HepG2 (cell line): ENCODE measurements around the gene POLR3E. TPM values are rescaled to one million over a fixed set of nuclear protein-coding genes. Genes with fewer than 3 reads are reported as not detected.

Experiments
- HOMEZ ChIP-seq: IDR thresholded peaks from 2 replicates; pipeline ENCODE4 v1.6.1; 2016; ENCODE audit warnings: low read depth
- IRF2 ChIP-seq: IDR thresholded peaks from 2 replicates; pipeline ENCODE4 v1.6.1; 2018; ENCODE audit warnings: missing genetic modification reagents, missing compliant biosample characterization
- KAT8 ChIP-seq: IDR thresholded peaks from 2 replicates; pipeline ENCODE4 v1.6.1; 2016; ENCODE audit warnings: missing genetic modification reagents, missing compliant biosample characterization
- KDM5A ChIP-seq: fragments of 200-600 bp; sonication (generic); IDR thresholded peaks from 2 replicates; pipeline ENCODE4 v1.7.0; 2018; ENCODE audit warnings: antibody characterized with exemption, mild to moderate bottlenecking, low read length, borderline replicate concordance
- KLF11 ChIP-seq: IDR thresholded peaks from 2 replicates; pipeline ENCODE4 v1.6.1; 2016; ENCODE audit warnings: missing compliant biosample characterization
- MIER2 ChIP-seq: IDR thresholded peaks from 2 replicates; pipeline ENCODE4 v1.6.1; 2016; ENCODE audit warnings: missing biosample characterization, missing genetic modification reagents
- RBFOX2 ChIP-seq: fragments of 200-400 bp; formaldehyde crosslinking; IDR thresholded peaks from 2 replicates; pipeline ENCODE4 v1.6.1; 2017; ENCODE audit warnings: low read depth, mild to moderate bottlenecking, low read length
- ZFP91 ChIP-seq: sonication (generic); formaldehyde crosslinking; IDR thresholded peaks from 2 replicates; pipeline ENCODE4 v1.9.0; 2022; ENCODE audit warnings: missing genetic modification reagents, mild to moderate bottlenecking, borderline replicate concordance
- ZNF230 ChIP-seq: sonication (generic); formaldehyde crosslinking; IDR thresholded peaks from 2 replicates; pipeline ENCODE4 v1.4.0; 2020; ENCODE audit warnings: mild to moderate bottlenecking, missing genetic modification reagents
- ZNF256 ChIP-seq: sonication (generic); formaldehyde crosslinking; conservative IDR thresholded peaks from 2 replicates; pipeline ENCODE4 v1.4.0; 2020; ENCODE audit warnings: missing genetic modification reagents
- ZNF430 ChIP-seq: sonication (generic); formaldehyde crosslinking; IDR thresholded peaks from 2 replicates; pipeline ENCODE4 v1.9.0; 2021; ENCODE audit warnings: mild to moderate bottlenecking, missing genetic modification reagents
- ZNF44 ChIP-seq: sonication (generic); formaldehyde crosslinking; IDR thresholded peaks from 2 replicates; pipeline ENCODE4 v1.5.1; 2020; ENCODE audit warnings: mild to moderate bottlenecking, missing genetic modification reagents
- ZNF512 ChIP-seq: sonication (generic); formaldehyde crosslinking; IDR thresholded peaks from 2 replicates; pipeline ENCODE4 v1.4.0; 2020; ENCODE audit warnings: mild to moderate bottlenecking, missing genetic modification reagents
- ZNF781 ChIP-seq: sonication (generic); formaldehyde crosslinking; IDR thresholded peaks from 2 replicates; pipeline ENCODE4 v1.5.1; 2020; ENCODE audit warnings: borderline replicate concordance, mild to moderate bottlenecking, missing genetic modification reagents; ENCODE audit errors: not compliant biosample characterization
- ZNF792 ChIP-seq: IDR thresholded peaks from 2 replicates; pipeline ENCODE4 v1.6.1; 2016
- polyA plus RNA-seq, 8 experiments: library from polyadenylated mRNA; depleted of rRNA in 3 of 8; stranded (reverse) in 7 of 8; unstranded in 1 of 8; fragments of >200 nt; fragmentation: Illumina TruSeq in 4 of 8; extraction: Trizol in 4 of 8; gene quantifications; 2 replicates each; pipeline versions ENCODE4 v1.2.1 to v1.2.3, GENCODE V29; 2011 to 2016; ENCODE audit warnings: low read depth in 4 of 8, missing spikeins in 1 of 8, mixed read lengths in 1 of 8; ENCODE audit not compliant: insufficient read depth in 1 of 8
- total RNA-seq, 5 experiments: library from RNA; depleted of rRNA; stranded (reverse); fragments of >200 nt; fragmentation: Illumina TruSeq; extraction: Trizol; gene quantifications; 2 replicates each; pipeline ENCODE4 v1.2.3, GENCODE V29; 2016; ENCODE audit warnings: low read depth in 1 of 5
- TF ChIP-seq, protein P1 (sequence below): sonication (generic); formaldehyde crosslinking; IDR thresholded peaks from 2 replicates; pipeline ENCODE4 v1.5.1; 2020; ENCODE audit warnings: mild to moderate bottlenecking, missing genetic modification reagents, borderline replicate concordance
- TF ChIP-seq, protein P2 (sequence below), 2 experiments: sonication (generic) in 1 of 2; formaldehyde crosslinking in 1 of 2; IDR thresholded peaks; 2 replicates each; pipeline versions ENCODE4 v1.4.0 to v1.6.1; 2018 to 2020; ENCODE audit warnings: missing genetic modification reagents in 2 of 2, borderline replicate concordance in 1 of 2, low read depth in 1 of 2, mild to moderate bottlenecking in 1 of 2, missing biosample characterization in 1 of 2
- TF ChIP-seq, protein P3 (sequence below): sonication (generic); formaldehyde crosslinking; IDR thresholded peaks from 2 replicates; pipeline ENCODE4 v1.9.0; 2021; ENCODE audit warnings: missing genetic modification reagents, mild to moderate bottlenecking, borderline replicate concordance

The POLR3E gene
- total and polyA plus RNA-seq, 2 of the 13 experiments (the other 11 are each of a cell fraction or from before 2014, with no cell fraction given): 135 to 262 TPM

GRCh38 chr16:22374311-22375116 is 77.3 kb downstream of the POLR3E start, which contains the start of gene CDR2 (continued):
- TF ChIP-seq KDM5A: peak; percentile 71; the same call in 1 of the 2 replicates
- TF ChIP-seq RBFOX2: peak; percentile 97
- no peak; the same call in 1 of the 2 replicates for TF ChIP-seq IRF2 (CRISPR knock-in tag)
- peak; percentile 11; the same call in 1 of the 2 replicates for TF ChIP-seq MIER2
- TF ChIP-seq, protein P1, sequence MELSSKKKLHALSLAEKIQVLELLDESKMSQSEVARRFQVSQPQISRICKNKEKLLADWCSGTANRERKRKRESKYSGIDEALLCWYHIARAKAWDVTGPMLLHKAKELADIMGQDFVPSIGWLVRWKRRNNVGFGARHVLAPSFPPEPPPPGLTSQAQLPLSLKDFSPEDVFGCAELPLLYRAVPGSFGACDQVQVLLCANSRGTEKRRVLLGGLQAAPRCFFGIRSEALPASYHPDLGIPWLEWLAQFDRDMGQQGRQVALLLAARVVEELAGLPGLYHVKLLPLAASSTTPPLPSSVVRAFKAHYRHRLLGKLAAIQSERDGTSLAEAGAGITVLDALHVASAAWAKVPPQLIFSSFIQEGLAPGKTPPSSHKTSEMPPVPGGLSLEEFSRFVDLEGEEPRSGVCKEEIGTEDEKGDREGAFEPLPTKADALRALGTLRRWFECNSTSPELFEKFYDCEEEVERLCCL (CRISPR knock-in tag): no peak
- TF ChIP-seq ZNF781: no peak
- TF ChIP-seq KLF11 (CRISPR knock-in tag): peak; percentile 92
- TF ChIP-seq HOMEZ: peak; percentile 52; the same call in 1 of the 2 replicates
- peak; percentile 95 for TF ChIP-seq ZNF44 (CRISPR knock-in tag)
- TF ChIP-seq ZNF256 (CRISPR knock-in tag): peak; percentile 91; the same call in 1 of the 2 replicates
- peak; percentile 72 for TF ChIP-seq KAT8 (CRISPR knock-in tag)
- peak; percentile 85 for TF ChIP-seq ZNF792 (CRISPR knock-in tag)
- TF ChIP-seq, protein P2, sequence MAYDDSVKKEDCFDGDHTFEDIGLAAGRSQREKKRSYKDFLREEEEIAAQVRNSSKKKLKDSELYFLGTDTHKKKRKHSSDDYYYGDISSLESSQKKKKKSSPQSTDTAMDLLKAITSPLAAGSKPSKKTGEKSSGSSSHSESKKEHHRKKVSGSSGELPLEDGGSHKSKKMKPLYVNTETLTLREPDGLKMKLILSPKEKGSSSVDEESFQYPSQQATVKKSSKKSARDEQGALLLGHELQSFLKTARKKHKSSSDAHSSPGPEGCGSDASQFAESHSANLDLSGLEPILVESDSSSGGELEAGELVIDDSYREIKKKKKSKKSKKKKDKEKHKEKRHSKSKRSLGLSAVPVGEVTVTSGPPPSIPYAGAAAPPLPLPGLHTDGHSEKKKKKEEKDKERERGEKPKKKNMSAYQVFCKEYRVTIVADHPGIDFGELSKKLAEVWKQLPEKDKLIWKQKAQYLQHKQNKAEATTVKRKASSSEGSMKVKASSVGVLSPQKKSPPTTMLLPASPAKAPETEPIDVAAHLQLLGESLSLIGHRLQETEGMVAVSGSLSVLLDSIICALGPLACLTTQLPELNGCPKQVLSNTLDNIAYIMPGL (CRISPR knock-in tag; IDR thresholded peaks at IDR 0.05; ENCODE audit: borderline replicate concordance in 1 of 2, low read depth in 1 of 2): peak; percentile 46 to 76; a peak in 1 of 4 replicates
- TF ChIP-seq, protein P3, sequence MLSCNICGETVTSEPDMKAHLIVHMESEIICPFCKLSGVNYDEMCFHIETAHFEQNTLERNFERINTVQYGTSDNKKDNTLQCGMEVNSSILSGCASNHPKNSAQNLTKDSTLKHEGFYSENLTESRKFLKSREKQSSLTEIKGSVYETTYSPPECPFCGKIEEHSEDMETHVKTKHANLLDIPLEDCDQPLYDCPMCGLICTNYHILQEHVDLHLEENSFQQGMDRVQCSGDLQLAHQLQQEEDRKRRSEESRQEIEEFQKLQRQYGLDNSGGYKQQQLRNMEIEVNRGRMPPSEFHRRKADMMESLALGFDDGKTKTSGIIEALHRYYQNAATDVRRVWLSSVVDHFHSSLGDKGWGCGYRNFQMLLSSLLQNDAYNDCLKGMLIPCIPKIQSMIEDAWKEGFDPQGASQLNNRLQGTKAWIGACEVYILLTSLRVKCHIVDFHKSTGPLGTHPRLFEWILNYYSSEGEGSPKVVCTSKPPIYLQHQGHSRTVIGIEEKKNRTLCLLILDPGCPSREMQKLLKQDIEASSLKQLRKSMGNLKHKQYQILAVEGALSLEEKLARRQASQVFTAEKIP (CRISPR knock-in tag): no peak
- peak; percentile 91 for TF ChIP-seq ZFP91 (CRISPR knock-in tag)
- no peak for TF ChIP-seq ZNF512 (CRISPR knock-in tag)
- peak; percentile 76; the same call in 1 of the 2 replicates for TF ChIP-seq ZNF230
- TF ChIP-seq ZNF430 (CRISPR knock-in tag): peak; percentile 93
